ENCODE results near the gene MTHFD1L.

DNA sequence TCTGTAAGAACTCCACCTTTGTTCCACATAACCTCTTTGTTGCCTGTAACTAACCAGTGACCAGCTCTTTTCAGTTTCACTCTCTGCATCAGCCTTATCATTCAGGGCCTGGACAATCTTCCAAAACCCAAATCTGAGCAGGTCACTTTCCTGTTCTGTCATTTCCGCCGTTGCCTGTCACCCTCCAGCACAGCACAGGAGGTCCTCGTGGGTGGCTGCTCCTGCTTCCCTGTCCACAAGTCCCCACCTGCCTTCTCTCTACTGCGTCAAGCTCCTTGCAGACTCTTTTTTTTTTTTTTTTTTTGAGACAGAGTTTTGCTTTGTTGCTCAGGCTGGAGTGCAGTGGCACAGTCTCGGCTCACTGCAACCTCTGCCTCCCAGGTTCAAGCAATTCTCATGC is 73.9 kb downstream of the MTHFD1L start:
- TF ChIP-seq, protein P1, sequence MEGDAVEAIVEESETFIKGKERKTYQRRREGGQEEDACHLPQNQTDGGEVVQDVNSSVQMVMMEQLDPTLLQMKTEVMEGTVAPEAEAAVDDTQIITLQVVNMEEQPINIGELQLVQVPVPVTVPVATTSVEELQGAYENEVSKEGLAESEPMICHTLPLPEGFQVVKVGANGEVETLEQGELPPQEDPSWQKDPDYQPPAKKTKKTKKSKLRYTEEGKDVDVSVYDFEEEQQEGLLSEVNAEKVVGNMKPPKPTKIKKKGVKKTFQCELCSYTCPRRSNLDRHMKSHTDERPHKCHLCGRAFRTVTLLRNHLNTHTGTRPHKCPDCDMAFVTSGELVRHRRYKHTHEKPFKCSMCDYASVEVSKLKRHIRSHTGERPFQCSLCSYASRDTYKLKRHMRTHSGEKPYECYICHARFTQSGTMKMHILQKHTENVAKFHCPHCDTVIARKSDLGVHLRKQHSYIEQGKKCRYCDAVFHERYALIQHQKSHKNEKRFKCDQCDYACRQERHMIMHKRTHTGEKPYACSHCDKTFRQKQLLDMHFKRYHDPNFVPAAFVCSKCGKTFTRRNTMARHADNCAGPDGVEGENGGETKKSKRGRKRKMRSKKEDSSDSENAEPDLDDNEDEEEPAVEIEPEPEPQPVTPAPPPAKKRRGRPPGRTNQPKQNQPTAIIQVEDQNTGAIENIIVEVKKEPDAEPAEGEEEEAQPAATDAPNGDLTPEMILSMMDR (IDR thresholded peaks at IDR 0.05), result no peak
- TF ChIP-seq EZH2 (IDR thresholded peaks at IDR 0.05) (no peak), EZH2phosphoT487 (IDR thresholded peaks at IDR 0.05) (no peak)
